LNCaP clone FGC (cell line): ENCODE results near the gene KIRREL3.

Source experiments
- DNase-seq: peaks from one replicate; pipeline ENCODE4 v3.0.0-alpha.2; 2011; ENCODE audit warnings: low read depth
- H3K4me3 ChIP-seq: 2 replicates; pipeline ENCODE4 v1.5.1; 2011; ENCODE audit warnings: mild to moderate bottlenecking, low read depth, low read length, control low read depth
- CTCF ChIP-seq: IDR thresholded peaks from 2 replicates; pipeline ENCODE4 v1.5.1; 2012; ENCODE audit warnings: mild to moderate bottlenecking; ENCODE audit not compliant: control insufficient read depth, insufficient read depth; ENCODE audit errors: extremely low read depth

The KIRREL3 gene

DNA sequence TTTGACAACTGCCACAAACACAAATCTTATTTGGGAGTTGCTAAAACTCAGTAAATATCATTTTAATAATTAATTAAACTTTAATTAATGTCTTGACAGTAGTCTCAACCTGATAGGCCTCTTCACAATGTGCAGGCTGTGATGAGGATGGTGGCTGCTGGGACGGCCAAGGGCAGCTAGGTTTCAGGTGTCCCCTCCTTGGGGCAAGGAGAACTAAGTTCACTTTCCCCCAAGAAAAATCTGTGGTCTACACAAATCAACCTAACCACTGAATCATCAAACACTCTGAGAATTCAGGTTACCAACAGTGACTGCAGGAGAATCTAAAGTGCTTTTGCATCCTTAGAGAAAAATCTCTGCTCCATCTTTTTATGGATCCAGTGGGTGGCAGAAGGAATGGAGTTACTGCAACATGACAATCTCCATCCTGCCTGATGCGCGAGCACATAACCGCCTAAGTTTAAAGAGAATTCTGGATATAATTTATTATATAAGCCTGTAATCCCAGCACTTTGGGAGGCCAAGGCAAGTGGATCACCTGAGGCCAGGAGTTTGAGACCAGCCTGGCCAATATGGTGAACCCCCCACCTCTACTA, 289.7 kb downstream of the KIRREL3 start:
- TF ChIP-seq CTCF, result no peak

DNA sequence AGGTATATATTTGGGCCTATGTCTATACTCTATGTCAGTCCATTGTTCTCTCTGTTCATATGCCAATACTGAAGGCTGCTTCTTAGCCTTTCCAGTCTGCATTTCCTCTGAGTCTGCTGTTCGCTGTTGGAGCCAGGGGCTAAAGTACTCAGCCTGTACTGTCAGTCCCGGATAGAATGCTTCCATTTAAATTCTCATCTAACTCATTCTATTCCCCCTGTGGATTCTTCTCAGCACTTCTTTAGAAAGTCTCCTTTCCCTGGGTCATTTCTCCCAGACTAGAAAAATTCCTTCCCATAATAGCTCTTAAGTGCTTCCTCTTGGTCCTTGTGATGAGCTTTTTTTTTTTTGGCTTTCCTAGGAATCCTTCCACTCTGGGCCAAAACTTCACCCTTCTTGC, 293.1 kb downstream of the KIRREL3 start:
- no peak for DNase-seq
- H3K4me3 ChIP-seq, result no peak overlapping the region
- TF ChIP-seq CTCF, result no peak

More for the DNA sequence above, 289.7 kb downstream of the KIRREL3 start:
- no peak for DNase-seq
- no peak overlapping the region for H3K4me3 ChIP-seq

DNA sequence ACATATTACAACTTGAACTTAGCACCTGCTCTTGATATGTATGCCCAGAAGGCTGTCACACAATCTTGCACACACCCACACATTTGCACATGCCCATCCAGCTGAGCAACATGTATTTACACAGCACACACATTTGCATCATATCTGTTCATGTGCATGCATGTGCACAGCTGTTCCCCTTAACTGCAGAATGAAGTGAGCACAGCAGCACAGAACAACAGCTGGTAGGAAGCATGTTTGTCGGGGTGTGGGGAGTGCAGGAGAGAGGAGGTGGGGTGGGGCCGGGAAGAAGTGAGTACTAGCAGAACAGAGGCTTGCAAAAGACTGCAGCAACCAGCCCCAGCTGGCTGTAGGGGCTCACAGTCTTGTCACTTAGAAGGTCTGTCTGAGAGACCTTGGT, 296.5 kb downstream of the KIRREL3 start:
- no peak for DNase-seq
- H3K4me3 ChIP-seq, result no peak overlapping the region
- no peak for TF ChIP-seq CTCF

DNA sequence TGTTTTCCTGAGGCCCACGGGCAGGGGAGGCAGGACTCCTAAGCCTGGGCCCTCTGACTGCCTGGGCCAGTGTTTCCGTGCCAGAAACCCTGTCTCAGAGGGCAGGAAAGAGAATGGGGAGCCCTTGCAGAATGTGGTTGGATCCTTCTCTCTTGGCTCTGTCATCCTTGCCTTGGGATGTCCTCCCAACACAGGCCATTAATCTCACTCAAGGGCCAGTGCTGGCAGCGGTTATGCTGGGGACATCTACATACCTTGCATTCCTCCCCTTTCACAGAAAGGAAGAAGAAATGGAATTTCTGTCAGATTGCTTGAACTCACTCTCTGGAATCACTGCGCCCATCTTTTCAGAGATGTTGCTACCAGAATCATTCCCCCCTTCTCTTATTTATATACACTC, 296.9 kb downstream of the KIRREL3 start:
- TF ChIP-seq CTCF, result no peak
- H3K4me3 ChIP-seq, result no peak overlapping the region
- no peak for DNase-seq

DNA sequence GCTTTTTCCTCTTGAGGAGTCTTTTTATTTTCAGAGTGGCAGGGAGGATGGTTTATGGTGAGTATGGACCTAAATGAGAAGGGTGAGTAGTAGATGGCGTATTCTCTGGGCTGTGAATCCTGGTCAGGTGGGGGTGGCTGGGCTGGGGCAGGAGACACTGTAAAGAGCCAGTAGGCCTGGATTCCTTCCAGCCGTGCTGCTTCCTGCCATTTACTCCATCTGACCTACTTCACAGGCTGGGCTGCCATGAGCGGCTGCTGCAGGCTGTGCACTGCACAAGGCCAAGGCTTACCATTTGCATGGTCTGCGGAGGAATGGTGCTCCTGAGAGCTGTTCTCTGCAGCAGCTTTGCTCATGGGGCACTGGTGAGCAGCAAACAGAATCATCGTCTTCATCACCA, 297.6 kb downstream of the KIRREL3 start:
- DNase-seq, result no peak
- no peak for TF ChIP-seq CTCF

GRCh38 chr11:126702165-126702720, 298.3 kb downstream of the KIRREL3 start:
- DNase-seq, result no peak
- TF ChIP-seq CTCF, result no peak

More for the DNA sequence above, 297.6 kb downstream of the KIRREL3 start:
- no peak overlapping the region for H3K4me3 ChIP-seq

GRCh38 chr11:126701520-126701897, 299.1 kb downstream of the KIRREL3 start:
- TF ChIP-seq CTCF, result no peak
- DNase-seq, result no peak
- no peak overlapping the region for H3K4me3 ChIP-seq

More at GRCh38 chr11:126702165-126702720, 298.3 kb downstream of the KIRREL3 start:
- H3K4me3 ChIP-seq, result no peak overlapping the region
